ENCODE measurements around the gene CCDC88C.
"Not testable (repeated sequence)": the region's sequence is repeated elsewhere in the genome, so short reads cannot be mapped to it uniquely, and the experiment has no call there.

The CCDC88C gene

GRCh38 chr14:91417120-91417982 lies at the start of gene CCDC88C:
TSS of gene CCDC88C (minus strand) at chr14:91417820. CDS start at chr14:91417690, 130 bp downstream.
- peak; percentile 41 to 71 for DNase-seq (ENCODE audit: low read depth in 1 of 2, low spot score in 1 of 2)

DNA sequence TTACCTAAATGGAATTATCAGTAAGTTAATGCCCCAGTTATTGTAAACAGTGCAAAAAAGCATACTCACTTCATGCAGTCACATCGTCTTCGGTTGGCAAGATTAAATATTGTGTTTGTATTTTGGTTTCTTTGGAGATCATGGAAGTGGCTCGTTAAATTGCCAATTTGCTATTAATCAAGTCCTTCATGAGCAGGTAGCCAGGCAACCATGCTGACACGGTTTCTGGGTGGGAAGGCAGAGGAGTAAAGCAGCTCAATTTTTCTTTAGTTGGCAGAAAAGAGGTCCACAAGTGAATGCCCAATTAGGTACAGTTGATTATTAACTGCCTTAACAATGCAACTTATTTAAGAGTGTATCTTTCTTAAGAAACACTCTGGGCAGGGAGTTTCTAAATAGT lies 48.6 kb upstream of the CCDC88C start:
- no peak for DNase-seq (ENCODE audit: low read depth in 1 of 2, low spot score in 1 of 2)

GRCh38 chr14:91464615-91465205 lies 47.1 kb upstream of the CCDC88C start:
- DNase-seq (ENCODE audit: low read depth in 1 of 2, low spot score in 1 of 2): no peak

DNA sequence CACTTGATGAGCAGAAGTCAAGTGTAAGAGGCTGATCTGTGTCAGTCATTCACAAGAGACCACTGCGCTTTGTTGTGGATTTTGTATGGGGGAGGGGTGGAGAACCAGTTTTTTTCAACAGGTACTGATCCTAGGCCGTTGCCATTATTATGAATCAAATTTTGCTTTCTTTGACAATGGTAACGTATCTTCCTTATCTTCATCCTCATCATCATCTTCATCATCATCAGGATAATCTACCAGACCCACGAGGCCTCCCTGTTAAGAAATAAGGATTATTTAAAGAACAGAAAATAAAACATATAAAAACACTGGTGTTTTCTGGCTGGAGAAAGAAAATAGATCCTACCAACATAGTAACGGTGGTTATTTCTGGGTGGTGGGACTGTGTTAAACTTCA lies 41.0 kb upstream of the CCDC88C start:
- DNase-seq (ENCODE audit: low read depth in 1 of 2, low spot score in 1 of 2): no peak

- no peak for DNase-seq (ENCODE audit: low read depth in 1 of 2, low spot score in 1 of 2)
Observed at GRCh38 chr14:91456283-91456682, 38.7 kb upstream of the CCDC88C start.

- DNase-seq (ENCODE audit: low read depth in 1 of 2, low spot score in 1 of 2): no peak
Observed at GRCh38 chr14:91454580-91454979, 37.0 kb upstream of the CCDC88C start.

- no peak for DNase-seq (ENCODE audit: low read depth in 1 of 2, low spot score in 1 of 2)
Observed at GRCh38 chr14:91454155-91454554, 36.5 kb upstream of the CCDC88C start.

GRCh38 chr14:91453744-91454143 lies 36.1 kb upstream of the CCDC88C start:
- DNase-seq (ENCODE audit: low read depth in 1 of 2, low spot score in 1 of 2): no peak

GRCh38 chr14:91444335-91445020 lies 26.9 kb upstream of the CCDC88C start:
- no peak for DNase-seq (ENCODE audit: low read depth in 1 of 2, low spot score in 1 of 2)

GRCh38 chr14:91439345-91439744 lies 21.7 kb upstream of the CCDC88C start:
- DNase-seq (ENCODE audit: low read depth in 1 of 2, low spot score in 1 of 2): no peak

- DNase-seq (ENCODE audit: low read depth in 1 of 2, low spot score in 1 of 2): no peak
Observed at GRCh38 chr14:91438845-91439244, 21.2 kb upstream of the CCDC88C start.

GRCh38 chr14:91436266-91436665 lies 18.6 kb upstream of the CCDC88C start:
- not testable (repeated sequence) for DNase-seq (ENCODE audit: low read depth in 1 of 2, low spot score in 1 of 2)

GRCh38 chr14:91429385-91429784 lies 11.8 kb upstream of the CCDC88C start:
- DNase-seq (ENCODE audit: low read depth in 1 of 2, low spot score in 1 of 2): no peak

DNA sequence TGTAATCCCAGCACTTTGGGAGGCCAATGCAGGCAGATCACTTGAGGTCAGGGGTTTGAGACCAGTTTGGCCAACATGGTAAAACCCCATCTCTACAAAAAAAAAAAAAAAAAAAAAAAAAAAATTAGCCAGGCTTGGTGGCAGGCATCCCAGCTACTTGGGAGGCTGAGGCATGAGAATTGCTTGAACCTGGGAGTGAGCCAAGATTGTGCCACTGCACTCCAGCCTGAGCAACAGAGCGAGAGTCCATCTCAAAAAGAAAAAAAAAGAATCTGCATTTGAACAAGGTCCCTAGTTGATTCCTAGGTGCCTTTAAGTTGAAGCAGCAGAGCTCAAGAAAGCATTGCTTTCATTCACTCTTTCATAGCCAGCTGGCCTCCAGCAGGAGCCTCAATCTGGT lies 11.3 kb upstream of the CCDC88C start:
- not testable (repeated sequence) for DNase-seq (ENCODE audit: low read depth in 1 of 2, low spot score in 1 of 2)

- not testable (repeated sequence) for DNase-seq (ENCODE audit: low read depth in 1 of 2, low spot score in 1 of 2)
Observed at GRCh38 chr14:91425531-91425944, 7.9 kb upstream of the CCDC88C start.

GRCh38 chr14:91424813-91425530 lies 7.4 kb upstream of the CCDC88C start:
- DNase-seq (ENCODE audit: low read depth in 1 of 2, low spot score in 1 of 2): no peak

- DNase-seq (ENCODE audit: low read depth in 1 of 2, low spot score in 1 of 2): no peak
Observed at GRCh38 chr14:91420686-91421085, 3.1 kb upstream of the CCDC88C start.

DNA sequence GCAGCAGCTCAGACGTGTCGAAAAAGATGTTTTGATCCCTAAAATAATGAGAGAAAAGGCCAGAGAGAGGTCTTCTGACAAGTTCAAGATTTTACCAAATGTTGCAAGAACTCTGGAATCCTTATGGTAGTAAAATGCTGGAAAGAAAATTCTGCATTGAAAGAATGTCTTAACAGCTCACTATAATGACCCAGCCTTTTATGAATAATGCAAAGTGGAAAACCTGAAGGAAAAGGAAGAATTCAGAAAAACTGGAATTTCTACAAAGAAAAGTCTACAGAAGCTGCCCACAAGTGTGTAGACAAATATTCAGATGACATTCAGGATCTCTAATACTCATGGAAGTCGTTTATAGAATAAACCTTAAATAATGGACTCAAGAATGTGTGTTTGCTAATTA lies 1.8 kb upstream of the CCDC88C start:
- DNase-seq (ENCODE audit: low read depth in 1 of 2, low spot score in 1 of 2): no peak

- peak in 1 of 2 donors; percentile 48 for DNase-seq (ENCODE audit: low read depth in 1 of 2, low spot score in 1 of 2)
Observed at GRCh38 chr14:91419044-91419397, 1.4 kb upstream of the CCDC88C start.

DNA sequence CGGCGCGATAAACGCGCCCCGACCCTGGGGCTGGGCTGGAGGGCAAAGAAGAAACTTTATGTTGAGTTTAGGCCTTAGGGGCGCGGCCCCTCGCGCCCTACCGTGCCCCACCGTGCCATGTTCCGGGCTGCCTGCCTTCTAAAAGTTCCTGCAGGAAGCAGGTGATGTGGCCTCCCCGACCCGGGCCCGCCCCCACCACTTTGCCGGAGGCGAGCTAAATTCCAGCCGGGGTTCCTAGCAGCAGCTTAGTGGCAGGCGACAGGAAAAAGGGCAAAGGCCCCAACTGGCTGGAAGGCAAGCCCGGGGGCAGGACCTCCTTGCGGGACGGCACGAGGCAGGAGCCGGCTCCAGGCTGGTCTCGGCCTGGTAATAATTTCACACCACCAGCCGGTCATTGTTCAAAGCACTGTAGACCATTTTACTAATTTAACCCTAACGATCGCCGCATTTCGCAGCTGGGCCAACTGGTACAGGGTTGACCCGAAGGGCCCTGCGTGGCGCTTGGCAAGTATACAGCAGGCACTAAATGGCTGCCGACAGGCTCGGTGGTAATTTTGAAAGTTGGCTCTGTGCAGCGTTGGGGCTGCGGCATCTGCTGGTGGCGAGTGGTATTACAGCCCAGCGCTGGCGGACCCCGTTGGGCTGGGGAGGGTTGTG lies 895 bp upstream of the CCDC88C start:
- peak; percentile 67 to 79 for DNase-seq (ENCODE audit: low read depth in 1 of 2, low spot score in 1 of 2)

GRCh38 chr14:91417983-91418386 lies 365 bp upstream of the CCDC88C start:
- DNase-seq (ENCODE audit: low read depth in 1 of 2, low spot score in 1 of 2): no peak

All from activated T-helper 1 cell treated with anti-CD3 and anti-CD28 coated beads, Interleukin-2, amount 50 U/mL, for 16 hours (primary cell).